Limb (tissue), 2 donors: ENCODE data around the gene SHROOM2.

Experiments
- DNase-seq, 2 donors: peaks; one replicate each; pipeline ENCODE4 v3.0.0-alpha.2; 2016; ENCODE audit errors: extremely low spot score in 2 of 2

SHROOM2 gene

GRCh38 chrX:9938516-9938915 is 152.3 kb downstream of the SHROOM2 start:
- no peak for DNase-seq

GRCh38 chrX:9940421-9940820 is 154.2 kb downstream of the SHROOM2 start:
- no peak for DNase-seq

- no peak for DNase-seq
Measured at GRCh38 chrX:9942086-9942485, 155.9 kb downstream of the SHROOM2 start.

GRCh38 chrX:9943420-9943819 is 157.2 kb downstream of the SHROOM2 start:
- DNase-seq = no peak

- no peak for DNase-seq
Measured at GRCh38 chrX:9947131-9947794, 161.0 kb downstream of the SHROOM2 start.

GRCh38 chrX:9948406-9948805 is 162.2 kb downstream of the SHROOM2 start:
- DNase-seq = peak; percentile 3 to 29

- no peak for DNase-seq
Measured at GRCh38 chrX:9952300-9952699, 166.1 kb downstream of the SHROOM2 start.

- no peak for DNase-seq
Measured at GRCh38 chrX:9953396-9953795, 167.2 kb downstream of the SHROOM2 start.

- no peak for DNase-seq
Measured at GRCh38 chrX:9955506-9955905, 169.3 kb downstream of the SHROOM2 start.

- DNase-seq = no peak
Measured at GRCh38 chrX:9957743-9958142, 171.5 kb downstream of the SHROOM2 start.

GRCh38 chrX:9958183-9958582 is 172.0 kb downstream of the SHROOM2 start:
- DNase-seq = no peak

- no peak for DNase-seq
Measured at GRCh38 chrX:9961750-9962149, 175.5 kb downstream of the SHROOM2 start.

- no peak for DNase-seq
Measured at GRCh38 chrX:9966775-9967408, 180.7 kb downstream of the SHROOM2 start, which contains the start of gene CLDN34. Gene CLDN34, plus strand, starts transcription at chrX:9967358. Its CDS starts 0 bp downstream, at chrX:9967358.

- DNase-seq = no peak
Measured at GRCh38 chrX:9977635-9978034, 191.4 kb downstream of the SHROOM2 start.

GRCh38 chrX:9980401-9980800 is 194.2 kb downstream of the SHROOM2 start:
- DNase-seq = no peak

- DNase-seq = no peak
Measured at GRCh38 chrX:9980927-9981326, 194.7 kb downstream of the SHROOM2 start.

GRCh38 chrX:9983441-9983840 is 197.2 kb downstream of the SHROOM2 start:
- DNase-seq = no peak

- no peak for DNase-seq
Measured at GRCh38 chrX:9983846-9984245, 197.6 kb downstream of the SHROOM2 start.

GRCh38 chrX:9988762-9989161 is 202.5 kb downstream of the SHROOM2 start:
- no peak for DNase-seq

- DNase-seq = no peak
Measured at GRCh38 chrX:9992061-9992460, 205.8 kb downstream of the SHROOM2 start.

- DNase-seq = no peak
Measured at GRCh38 chrX:9992724-9993123, 206.5 kb downstream of the SHROOM2 start.

GRCh38 chrX:9995855-9996339 is 209.7 kb downstream of the SHROOM2 start:
- DNase-seq = peak; percentile 50 to 75

- no peak for DNase-seq
Measured at GRCh38 chrX:9997041-9997440, 210.8 kb downstream of the SHROOM2 start.
